Measurements from ENCODE around the gene NRSN2.
A peak's percentile ranks its signal among the peaks of the same experiment; 100 is the strongest.
"Not testable (repeated sequence)": the region's sequence is repeated elsewhere in the genome, so short reads cannot be mapped to it uniquely, and the experiment has no call there.

Gene NRSN2

DNA sequence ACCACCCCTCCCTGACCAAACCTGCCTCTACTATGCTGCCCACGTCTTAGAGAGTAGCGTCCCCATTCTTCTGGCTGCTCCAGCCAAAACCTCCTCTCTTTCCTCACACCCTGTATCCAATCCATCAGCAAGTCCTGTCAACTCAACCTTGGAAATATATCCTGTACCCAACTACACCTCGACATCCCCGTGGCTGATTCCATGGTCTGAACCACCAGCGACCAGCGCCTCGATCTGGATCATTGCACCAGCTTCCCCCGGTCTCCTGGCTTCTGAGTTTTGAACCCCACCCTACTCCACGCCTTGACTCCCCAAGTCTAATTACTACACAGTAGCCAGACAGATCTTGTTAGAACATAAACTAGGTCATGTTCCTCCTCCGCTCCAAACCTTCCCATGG lies 9.8 kb downstream of the NRSN2 start:
- DNase-seq = no peak

DNA sequence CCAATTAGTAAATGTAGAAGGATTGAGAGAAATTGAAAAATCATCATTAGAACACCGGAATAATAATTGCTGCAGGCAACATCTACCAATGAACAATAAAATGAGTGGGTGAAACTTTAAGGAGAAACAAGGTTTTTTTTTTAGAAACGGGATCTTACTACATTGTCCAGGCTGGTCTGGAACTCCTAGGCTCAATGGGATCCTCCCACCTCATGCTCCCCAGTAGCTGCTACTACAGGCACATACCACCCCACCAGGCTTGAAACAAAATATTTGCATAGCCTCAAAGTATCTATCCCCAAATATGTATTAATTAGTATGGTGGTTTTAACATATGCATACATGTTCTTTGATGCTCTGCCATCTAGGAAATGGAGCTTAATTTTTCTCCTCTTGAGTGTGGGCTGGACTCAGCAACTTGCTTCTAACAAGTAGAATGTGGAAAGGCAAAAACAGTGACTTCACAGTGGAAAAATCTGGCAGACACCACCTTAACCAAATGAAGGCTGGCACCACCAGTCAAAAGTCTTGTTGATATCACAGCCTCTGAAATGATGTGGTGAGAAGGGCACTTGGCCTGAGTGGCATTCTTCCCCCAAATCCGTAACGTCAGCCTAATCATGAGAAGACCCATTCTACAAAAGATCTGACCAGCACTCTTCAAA lies 12.1 kb downstream of the NRSN2 start:
- DNase-seq = no peak

DNA sequence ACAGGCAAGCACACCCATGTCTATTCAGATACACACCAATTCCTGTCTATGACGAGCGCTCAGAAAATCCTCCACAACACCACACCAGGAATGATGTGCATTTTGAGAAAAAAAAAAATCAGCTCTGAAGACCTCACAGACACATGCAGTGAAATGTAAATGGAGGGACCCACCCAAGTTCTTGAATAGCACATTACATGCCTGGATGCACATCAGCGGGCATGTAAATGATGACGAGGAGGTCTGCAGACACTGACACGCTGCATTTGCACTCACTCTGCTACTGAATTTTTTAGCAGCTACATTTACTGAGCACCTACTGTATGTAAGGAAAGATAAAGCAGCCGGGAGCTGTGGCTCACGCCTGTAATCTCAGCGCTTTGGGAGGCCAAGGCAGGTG lies 14.7 kb downstream of the NRSN2 start:
- no peak for DNase-seq

DNA sequence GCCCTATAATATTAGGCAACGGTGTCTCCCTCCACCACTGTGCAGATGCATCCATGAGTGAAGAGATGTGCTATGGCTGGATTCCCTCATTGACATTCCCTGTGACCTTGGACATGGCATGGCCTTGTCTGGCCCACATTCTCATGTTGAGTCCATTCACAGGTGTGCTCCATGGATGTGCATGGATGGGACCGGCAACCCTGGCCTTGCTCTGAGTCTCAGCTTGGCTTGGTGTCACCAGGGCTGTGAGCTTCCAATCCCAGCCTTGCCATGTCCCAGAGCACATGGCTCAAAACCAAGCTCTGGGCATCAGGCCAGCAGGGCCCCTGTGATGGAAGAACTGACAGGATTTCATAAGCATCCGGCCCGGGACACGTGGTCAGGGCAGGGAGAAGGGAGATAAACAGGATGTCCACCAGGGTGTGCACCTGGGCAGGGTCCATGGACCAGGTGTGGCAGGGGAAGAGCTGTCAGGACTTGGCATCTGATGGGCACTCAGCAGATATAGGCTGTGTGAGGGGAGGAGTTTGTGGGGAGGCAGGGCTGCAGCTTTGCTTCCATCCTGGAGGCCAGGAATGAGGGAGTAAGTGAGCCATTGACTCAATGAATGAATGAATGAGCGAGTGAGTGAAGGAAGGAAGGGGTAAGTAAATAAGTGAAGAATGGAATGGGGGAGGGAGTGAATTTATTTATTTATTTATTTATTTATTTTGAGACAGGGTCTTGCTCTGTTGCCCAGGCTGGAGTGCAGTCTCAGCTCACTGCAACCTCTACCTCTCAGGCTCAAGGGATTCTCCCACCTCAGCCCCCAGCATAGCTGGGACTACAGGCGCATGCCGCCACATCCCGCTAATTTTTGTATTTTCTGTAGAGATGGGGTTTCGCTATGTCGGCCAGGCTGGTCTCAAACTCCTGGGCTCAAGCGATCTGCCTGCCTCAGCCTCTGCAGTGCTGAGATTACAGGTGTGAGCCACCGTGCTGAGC lies 15.7 kb downstream of the NRSN2 start:
- DNase-seq = peak; percentile 35

DNA sequence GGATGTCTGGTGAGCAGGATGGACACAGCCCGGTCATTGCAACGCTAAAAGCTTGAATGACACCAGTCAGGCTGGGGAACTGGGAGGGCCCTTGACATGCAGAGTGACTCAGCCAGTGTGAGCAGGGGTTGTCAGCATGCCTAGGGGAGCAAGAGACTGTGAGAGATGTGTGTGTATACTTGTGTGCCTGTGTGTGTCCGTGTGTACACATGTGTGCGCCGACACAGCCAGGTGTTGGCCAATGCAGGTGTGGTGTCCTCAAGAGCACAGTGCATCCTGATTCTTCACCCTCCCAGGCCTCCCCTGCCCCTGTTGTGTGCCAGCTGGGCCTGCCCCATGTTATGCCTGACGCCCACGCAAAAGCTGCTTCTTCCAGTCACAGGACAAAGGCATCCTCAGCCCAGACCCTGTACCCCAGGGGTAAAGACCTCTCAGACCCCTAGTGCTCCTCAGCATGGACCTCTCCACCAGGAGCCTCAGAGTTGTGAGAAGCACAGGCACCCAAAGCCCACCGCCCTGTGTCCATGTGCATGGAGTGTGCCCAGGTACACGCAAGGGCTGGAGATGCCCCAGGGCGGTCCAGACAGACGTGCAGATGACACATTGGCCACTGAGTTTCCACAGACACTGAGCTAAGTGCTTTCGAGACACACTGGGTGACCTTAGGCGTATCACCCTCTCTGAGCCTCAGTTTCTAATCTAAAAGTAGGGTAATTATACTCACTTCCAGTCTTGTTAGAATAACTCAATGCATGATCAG lies 16.6 kb downstream of the NRSN2 start:
- DNase-seq = no peak

DNA sequence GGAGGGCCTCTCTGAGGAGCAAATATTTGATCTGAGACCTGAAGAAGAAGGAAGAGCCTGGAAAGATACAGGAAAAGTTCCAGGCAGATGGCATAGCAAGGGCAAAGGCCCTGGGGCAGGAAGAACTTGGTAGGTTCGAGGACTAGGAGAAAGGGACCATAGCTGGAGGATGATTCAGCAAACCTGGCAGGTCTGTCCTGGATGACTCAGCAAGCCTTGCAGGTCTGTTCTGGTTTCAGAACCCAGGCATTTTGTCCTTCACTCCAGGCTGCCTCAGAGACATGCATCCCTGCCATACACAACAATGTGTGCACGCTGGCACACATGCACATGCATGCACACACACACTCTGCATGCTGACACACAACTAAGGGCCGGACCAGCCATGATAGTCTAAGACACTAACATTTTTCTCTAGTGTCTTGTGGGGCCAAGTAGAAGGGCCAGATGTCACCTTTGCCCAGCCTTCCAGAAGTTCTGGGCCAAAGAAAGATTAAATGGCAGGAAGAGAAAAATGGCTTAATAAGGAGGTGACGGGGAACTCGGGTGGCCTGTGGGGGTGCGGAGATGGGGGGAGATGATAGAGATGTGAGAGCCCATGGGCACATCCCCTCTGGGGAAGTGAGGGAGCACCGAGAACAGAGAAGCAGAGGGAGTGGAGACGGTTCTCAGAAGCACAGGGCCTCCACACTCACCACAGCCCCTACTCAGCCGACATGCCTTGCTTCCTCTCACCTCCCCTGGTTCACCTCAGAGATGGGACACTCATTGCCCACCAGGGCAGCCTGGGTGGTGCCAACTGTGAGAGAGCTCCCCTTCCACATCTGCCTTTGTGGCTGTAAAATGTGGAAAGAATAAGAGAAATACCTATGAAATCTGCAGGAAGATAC lies 18.2 kb downstream of the NRSN2 start:
- DNase-seq = no peak

DNA sequence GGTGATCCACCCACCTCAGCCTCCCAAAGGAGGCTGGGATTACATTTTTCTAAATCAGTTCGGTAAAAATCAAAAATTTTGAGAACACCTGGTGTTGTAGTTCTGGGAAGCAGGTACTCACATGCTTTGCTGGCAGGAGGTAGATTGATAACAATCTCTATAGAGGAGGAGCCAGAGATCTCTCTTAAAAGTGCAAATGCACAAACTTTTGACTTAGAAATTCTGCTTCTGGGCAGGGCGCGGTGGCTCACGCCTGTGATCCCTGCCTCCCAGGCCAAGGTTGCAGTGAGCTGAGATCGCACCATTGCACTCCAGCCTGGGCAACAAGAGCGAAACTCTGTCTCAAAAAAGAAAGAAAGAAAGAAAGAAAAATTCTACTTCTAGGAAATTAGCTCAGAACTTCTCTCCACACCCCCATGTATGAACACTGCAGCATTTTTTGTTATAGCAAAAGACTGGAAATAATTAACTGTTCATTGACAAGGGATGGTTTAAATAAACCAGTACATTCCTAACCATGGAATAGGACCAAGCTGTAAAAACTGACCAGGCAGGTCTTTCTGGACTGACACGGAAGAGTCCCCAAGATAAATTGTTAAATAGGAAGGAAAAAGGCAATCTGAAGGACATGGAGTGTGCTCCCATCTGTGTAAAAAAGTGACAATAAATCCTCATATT lies 19.3 kb downstream of the NRSN2 start:
- peak; percentile 27 for DNase-seq

DNA sequence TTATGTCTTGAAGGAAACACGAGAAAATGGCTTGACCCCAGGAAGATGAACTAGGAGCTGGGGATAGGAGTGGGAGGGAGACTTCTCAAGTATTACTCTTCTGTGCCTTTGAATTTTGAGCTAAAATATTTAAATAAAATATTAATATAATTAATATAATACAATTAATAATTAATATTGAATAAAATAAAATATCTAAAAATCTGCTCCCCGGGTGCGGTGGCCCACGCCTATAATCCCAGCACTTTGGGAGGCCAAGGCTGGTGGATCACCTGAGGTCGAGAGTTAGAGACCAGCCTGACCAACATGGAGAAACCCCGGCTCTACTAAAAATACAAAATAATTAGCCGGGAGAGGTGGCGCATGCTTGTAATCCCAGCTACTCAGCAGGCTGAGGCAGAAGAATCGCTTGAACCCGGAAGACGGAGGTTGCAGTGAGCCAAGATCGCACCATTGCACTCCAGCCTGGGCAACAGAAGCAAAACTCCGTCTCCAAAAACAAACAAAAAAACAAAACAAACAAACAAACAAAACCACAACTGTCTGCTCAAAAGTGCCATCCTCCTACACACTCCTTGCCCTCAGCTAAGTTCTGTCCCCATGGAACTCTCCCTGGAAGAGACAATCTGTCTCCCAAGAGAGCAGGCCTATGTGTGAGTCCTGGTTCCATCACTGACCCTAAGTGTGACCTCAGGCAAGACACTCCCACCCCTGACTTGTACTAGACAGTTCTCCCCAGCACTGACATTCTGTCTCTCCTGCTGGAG lies 20.0 kb downstream of the NRSN2 start:
- DNase-seq = no peak

DNA sequence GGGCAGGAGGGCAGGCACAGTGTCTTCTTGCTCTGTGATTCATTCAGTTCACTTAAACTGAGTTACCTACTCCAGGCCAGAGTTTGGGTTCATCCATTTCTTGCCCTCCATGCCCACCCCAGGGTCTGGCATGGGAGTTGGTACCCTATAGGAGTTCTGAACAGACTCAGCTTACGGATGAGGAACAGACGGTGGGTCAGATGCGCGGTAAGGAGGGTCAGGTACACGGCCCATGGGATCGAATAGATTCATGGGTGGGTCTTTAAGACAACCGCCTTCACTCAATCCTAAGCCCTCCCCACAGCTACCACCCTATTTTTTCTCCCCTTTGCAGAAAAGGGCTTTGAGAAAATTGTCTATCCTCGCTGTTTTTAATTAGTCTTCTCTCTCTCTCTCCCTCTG lies 20.6 kb downstream of the NRSN2 start:
- no peak for DNase-seq

DNA sequence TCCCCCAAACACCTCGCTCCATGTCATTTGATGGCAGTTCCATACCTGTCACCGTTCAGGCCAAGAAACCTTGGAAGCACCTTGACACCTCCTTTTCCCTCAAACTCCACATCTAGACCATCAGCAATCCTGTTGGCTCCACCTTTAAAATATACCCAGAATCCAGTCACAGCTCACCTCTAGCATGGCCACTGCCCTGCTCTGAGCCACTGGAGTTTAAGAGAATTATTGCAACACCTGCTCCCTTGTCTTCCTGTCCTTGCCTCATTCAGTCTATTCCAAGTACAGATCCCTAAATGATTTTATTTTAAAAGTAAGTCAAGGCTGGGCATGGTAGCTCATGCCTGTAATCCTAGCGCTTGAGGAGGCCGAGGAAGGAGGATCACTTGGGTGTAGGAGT lies 22.0 kb downstream of the NRSN2 start:
- DNase-seq = no peak

DNA sequence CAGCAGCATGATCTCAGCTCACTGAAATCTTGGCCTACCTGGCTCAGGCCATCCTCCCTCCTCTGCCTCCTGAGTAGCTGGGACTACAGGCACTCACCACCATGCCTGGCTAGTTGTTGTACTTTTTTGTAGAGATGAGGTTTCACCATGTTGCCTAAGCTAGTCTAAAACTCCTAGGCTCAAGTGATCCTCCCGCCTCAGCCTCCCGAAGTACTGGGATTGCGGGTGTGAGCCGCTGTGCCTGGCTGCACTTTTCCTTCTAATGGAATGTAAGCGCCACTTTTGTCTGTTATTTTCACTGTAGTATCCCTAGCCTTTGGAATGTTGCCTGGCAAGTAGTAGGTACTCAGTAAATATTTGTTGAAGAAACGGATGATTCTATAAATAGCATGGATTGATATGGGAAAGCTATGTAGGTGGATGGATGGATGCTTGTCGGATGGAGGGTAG lies 23.3 kb downstream of the NRSN2 start:
- no peak for DNase-seq

DNA sequence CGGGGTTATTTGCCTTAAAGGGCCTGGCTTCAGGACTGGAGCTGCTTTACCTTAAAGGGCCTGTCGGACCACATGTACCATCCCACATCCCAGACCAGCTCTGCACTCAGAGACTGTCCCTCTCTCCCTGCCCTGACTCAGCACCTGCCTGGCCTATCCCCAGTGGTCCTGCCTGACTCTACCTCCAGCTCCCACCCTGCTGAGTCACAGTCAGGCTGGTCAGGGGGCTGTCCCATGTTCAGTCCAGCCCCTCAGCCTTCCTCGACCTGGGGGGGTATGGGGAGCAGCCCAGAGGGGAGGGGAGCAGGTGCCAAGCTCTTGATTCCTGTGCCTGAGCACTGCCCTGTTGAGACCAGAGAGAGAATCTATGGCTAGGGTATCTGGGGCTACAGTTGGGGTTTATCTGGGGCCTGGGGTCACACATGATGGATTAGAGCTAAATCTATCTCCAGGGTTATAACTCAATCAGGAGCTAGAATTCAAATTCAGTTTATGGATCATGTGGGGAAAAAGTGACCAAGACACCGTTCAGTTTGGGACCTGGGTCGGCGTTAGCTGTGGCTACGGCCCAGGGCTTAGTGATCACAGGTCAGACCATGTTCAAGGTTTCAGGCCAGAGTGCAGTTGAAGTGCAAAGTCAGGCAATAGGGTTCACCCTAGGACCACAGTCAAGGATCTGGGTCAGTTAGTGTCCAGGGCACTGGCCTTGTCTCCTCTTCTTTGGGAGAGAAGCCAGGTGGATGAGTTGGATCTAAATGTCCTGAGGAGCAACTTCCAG lies 24.3 kb downstream of the NRSN2 start:
- DNase-seq = no peak

DNA sequence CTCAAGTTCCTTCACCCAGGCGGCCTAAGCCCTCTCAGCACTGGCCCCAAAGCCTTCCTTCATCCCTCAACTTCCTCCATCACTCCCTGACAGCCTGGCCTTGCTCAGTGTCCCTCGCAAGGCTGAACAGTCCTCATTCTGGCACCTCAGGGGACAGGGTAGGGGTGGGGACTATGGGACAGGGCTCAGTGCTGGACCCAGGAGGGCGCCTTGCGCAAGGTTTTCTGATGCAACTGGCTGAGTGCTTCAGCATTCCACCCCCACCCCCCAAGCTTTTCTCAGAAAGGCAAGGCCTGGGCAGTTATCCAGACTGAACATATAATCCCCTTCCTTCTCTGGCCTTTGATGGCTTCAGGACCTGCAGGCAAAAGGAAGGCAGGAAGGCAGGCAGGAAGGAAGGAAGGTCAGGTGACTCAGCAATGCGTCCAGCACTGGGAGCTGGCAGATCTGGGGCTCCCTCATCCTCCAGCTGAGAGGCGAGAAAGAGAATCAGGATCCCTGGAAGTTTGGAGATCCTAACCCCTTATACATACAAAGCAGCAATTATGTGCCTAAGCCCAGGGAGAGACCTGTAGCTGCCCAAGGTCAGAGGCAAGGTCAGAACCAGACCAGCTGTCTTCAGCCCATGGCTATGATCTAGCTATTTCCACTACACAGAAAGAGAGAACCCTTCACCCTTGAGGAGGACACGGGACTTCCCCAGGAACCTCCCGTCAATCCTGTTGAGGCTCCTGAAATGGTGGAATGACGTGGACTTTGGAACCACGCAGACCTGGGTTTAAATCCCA lies 25.0 kb downstream of the NRSN2 start:
- no peak for DNase-seq

DNA sequence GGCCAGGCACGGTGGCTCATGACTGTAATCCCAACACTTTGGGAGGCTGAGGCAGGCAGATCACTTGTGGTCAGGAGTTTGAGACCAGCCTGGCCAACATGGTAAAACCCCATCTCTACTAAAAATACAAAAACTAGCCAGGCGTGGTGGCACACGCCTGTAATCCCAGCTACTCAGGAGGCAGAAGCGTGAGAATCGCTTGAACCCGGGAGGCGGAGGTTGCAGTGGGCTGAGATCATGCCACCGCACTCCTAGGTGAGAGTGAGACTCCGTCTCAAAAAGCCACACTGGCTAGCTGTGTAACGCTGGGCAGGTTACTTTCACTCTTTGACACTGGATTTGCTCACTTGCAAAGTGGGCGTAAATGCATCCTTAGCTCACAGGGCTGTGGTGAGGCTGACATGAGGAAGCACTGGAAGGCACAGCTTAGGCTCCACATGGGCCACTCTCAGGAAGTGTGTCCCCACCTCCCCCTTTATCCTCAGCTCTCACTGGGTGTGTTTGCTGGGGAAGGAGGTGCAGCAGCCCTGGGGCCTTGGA lies 25.7 kb downstream of the NRSN2 start:
- not testable (repeated sequence) for DNase-seq

DNA sequence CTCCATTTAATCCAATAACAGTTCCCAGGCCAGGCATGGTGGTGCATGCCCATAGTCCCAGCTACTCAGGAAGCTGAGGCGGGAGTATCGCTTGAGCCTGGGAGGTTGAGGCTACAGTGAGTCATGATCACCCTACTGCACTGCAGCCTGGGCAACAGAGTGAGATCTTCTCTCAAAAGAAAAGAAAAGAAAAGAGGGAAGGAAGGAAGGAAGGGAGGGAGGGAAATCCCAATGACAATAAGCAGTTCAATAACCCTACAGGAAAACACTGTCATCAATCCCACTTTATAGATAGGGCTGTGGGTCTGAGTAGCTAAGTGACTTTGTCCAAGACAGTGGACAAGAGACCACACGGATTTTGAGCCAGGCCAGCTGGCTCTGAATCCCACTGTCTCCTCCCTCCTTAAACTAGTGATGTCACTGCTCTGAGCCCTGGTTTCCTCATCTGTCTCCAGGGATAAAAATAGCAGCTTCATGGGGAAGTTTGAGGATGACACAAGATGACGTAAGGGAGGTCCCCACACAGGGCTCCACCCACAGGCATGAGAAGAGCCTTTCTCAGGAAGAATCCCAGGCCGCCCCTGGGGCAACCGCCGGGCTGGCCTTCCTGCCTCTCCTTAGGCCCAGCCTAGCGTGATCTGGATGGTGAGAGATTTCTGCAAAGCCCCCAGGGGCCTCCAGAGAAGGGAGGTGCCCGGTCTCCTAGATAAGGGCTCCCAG lies 26.4 kb downstream of the NRSN2 start:
- no peak for DNase-seq

DNA sequence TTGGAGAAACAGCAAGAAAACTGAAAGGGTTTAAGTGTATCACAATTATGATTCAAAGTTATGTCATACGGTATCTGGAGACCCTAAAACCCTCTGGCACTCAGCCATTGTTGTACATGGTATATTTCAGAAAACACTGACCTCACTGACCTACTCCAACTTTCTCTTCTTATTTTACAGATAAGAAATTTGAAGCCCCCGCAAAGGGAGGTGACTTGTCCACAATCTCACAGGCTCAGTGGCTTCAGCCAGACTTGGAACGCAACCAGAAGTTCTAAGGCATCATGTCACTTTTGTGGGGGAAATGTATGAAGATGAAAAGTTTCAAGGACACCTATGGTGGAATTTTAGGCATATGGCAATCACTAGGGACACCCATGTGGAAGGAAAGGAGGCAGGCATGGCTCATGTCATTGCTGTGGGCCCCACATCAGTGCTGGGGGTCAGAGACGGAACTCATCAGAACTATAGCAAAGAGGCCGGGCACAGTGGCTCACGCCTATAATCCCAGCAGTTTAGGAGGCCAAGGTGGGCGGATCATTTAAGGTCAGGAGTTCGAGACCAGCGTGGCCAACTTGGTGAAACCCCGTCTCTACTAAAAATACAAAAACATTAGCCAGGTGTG lies 28.5 kb downstream of the NRSN2 start:
- no peak for DNase-seq

DNA sequence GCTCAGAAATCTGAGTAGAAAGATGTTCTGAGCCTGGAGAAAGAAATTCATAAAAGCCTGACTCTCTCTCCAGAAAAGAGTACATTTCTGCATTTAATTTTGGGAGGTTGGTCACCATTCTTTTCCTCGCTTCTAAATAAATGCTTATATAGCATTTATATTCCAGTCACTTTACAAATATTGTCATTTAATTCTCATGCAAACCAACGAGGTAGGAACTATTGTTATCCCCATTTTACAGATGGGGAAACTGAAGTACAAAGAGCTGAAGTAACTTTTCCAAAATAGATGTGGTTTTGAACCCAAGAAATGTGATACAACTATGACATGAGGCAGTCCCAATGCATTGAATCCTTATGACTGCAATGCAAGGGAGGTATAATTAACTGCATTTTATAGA lies 29.2 kb downstream of the NRSN2 start:
- DNase-seq = no peak

DNA sequence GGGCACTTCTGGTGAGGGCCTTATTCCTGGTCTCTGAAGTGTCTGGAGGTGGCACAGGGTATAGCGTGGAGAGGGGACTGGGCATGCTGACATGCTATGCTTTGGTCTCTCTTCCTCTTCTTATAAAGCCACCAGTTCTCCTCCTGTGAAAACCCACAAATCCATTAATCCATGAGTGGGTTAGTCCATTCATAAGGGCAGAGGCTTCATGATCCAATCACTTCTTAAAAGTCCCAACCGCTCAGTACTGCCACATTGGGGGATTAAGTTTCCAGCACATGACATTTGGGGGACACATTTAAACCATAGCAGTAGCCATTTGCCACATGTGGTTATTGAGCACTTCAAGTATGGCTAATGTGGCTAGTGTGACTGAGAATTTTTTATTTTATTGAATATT lies 29.8 kb downstream of the NRSN2 start:
- DNase-seq = no peak

All from CD4-positive, alpha-beta T cell treated with Interleukin-6 for 4 hours (primary cell).